ENCODE results near the gene USP8.
"Not testable (repeated sequence)": the region's sequence is repeated elsewhere in the genome, so short reads cannot be mapped to it uniquely, and the experiment has no call there.

USP8 gene

GRCh38 chr15:50440932-50441331 lies 16.7 kb downstream of the USP8 start:
- DNase-seq (ENCODE audit: low read depth), result no peak

GRCh38 chr15:50452927-50453326 lies 28.7 kb downstream of the USP8 start:
- DNase-seq (ENCODE audit: low read depth), result no peak

GRCh38 chr15:50458348-50459112 lies 34.3 kb downstream of the USP8 start:
- DNase-seq (ENCODE audit: low read depth), result no peak

- DNase-seq (ENCODE audit: low read depth), result no peak
These were observed 39.5 kb downstream of the USP8 start for GRCh38 chr15:50463423-50464358.

- DNase-seq (ENCODE audit: low read depth), result no peak
These were observed 46.9 kb downstream of the USP8 start for GRCh38 chr15:50471072-50471471.

- DNase-seq (ENCODE audit: low read depth), result no peak
These were observed 51.9 kb downstream of the USP8 start for GRCh38 chr15:50476143-50476542.

- no peak for DNase-seq (ENCODE audit: low read depth)
These were observed 60.6 kb downstream of the USP8 start for GRCh38 chr15:50484781-50485180.

- DNase-seq (ENCODE audit: low read depth), result no peak
These were observed 61.2 kb downstream of the USP8 start for GRCh38 chr15:50485389-50485788.

- no peak for DNase-seq (ENCODE audit: low read depth)
These were observed 63.1 kb downstream of the USP8 start for GRCh38 chr15:50487287-50487686.

GRCh38 chr15:50493625-50494024 lies 69.4 kb downstream of the USP8 start:
- DNase-seq (ENCODE audit: low read depth), result no peak

- DNase-seq (ENCODE audit: low read depth), result not testable (repeated sequence)
These were observed 70.3 kb downstream of the USP8 start for GRCh38 chr15:50494547-50494946.

- DNase-seq (ENCODE audit: low read depth), result no peak
These were observed 72.5 kb downstream of the USP8 start for GRCh38 chr15:50496692-50497091.

- no peak for DNase-seq (ENCODE audit: low read depth)
These were observed 76.1 kb downstream of the USP8 start for GRCh38 chr15:50500352-50500751.

- DNase-seq (ENCODE audit: low read depth), result no peak
These were observed 77.6 kb downstream of the USP8 start for GRCh38 chr15:50501815-50502214.

- DNase-seq (ENCODE audit: low read depth), result no peak
These were observed 78.9 kb downstream of the USP8 start for GRCh38 chr15:50503144-50503543.

GRCh38 chr15:50505656-50506055 lies 81.5 kb downstream of the USP8 start:
- not testable (repeated sequence) for DNase-seq (ENCODE audit: low read depth)

GRCh38 chr15:50506121-50506520 lies 81.9 kb downstream of the USP8 start:
- no peak for DNase-seq (ENCODE audit: low read depth)

- no peak for DNase-seq (ENCODE audit: low read depth)
These were observed 88.8 kb downstream of the USP8 start for GRCh38 chr15:50513001-50513400.

GRCh38 chr15:50519740-50520425 lies 95.7 kb downstream of the USP8 start:
- DNase-seq (ENCODE audit: low read depth), result no peak

- no peak for DNase-seq (ENCODE audit: low read depth)
These were observed 99.6 kb downstream of the USP8 start for GRCh38 chr15:50523851-50524251.

- DNase-seq (ENCODE audit: low read depth), result no peak
These were observed 107.0 kb downstream of the USP8 start for GRCh38 chr15:50531163-50531562.

- no peak for DNase-seq (ENCODE audit: low read depth)
These were observed 107.6 kb downstream of the USP8 start for GRCh38 chr15:50531766-50532165.

- DNase-seq (ENCODE audit: low read depth), result peak; percentile 29
These were observed 118.6 kb downstream of the USP8 start for GRCh38 chr15:50542887-50543210.
